ENCODE results near the gene JMJD8.

DNA sequence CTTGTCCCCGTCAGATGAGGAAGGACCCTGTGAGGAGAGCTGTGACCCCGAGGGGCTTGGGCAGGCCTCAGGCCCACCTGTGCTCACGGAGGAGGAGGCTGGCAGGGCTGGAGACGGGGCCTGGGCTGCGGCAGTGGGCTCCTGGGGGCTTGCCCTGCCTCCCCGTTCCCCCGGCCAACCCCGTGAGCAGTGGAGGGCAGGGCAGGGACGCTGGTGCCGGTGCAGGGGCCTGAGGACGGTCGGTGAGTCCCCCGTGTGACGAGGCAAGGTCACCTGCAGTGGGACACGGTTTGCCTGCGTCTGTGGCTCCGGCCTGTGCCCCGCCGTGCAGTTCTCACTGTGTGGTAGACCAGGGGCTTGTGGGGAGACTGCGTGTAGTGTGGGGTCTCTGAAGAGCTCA lies 24.5 kb downstream of the JMJD8 start:
- TF ChIP-seq CTCF (IDR thresholded peaks at IDR 0.05; ENCODE audit: insufficient read depth, low read length, poor library complexity, severe bottlenecking) (no peak), EZH2phosphoT487 (conservative IDR thresholded peaks at IDR 0.05; ENCODE audit: low read length) (no peak)

All from SU-DHL-6 (cell line).